ENCODE measurements around the gene FLNB. TPM values are rescaled to one million over a fixed set of nuclear protein-coding genes. Genes with fewer than 3 reads are reported as not detected.
"Not testable (repeated sequence)": the region's sequence is repeated elsewhere in the genome, so short reads cannot be mapped to it uniquely, and the experiment has no call there.

The FLNB gene
- total RNA-seq, 1 donor from 2014 or later = 52.8 TPM

- peak; percentile 52 for ATAC-seq
- peak; percentile 81 for DNase-seq (ENCODE audit: low spot score)
Observed at GRCh38 chr3:58049143-58049785, 41.0 kb downstream of the FLNB start.

DNA sequence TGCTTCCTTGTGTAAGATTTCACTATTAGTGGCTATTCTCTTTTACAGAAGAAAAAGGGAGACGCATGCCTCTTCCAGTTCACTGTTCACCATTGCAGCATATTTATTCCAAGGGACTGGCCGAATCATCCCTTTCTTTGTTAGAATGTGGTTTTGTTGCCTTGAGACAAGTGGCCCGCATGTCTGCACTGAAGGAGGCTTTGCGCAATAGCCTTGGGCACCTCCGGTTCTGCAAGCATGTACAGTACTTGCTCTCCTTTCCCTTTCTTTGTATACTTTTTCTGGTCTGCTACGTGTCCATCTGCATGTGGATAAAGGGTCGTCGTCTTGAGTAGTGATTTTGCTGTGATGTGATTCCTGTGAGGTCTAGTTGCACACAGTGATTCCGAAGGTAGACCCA lies 43.0 kb downstream of the FLNB start:
- no peak for ATAC-seq

DNA sequence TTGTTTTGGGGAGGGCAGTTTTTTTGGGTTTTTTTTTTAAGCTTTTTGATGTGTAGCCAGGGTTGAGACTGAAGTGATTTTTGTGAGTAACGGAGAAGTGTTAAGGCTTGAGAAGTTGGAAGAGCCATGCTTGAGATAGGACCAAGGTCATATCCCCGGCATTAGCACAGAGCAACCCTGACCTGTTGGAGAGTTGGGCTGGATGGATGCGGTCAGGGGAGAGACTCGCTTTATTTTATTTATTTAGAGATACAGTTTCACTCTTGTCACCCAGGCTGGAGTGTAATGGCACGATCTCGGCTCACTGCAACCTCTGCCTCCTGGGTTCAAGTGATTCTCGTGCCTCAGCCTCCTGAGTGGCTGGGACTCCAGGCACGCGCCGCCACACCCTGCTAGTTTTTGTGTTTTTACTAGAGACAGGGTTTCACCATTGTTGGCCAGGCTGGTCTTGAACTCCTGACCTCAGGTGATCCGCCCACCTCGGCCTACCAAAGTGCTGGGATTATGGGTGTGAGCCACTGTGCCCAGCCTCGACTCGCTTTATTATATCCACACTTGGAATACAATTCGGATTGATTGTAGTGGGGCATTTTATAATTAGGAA lies 43.5 kb downstream of the FLNB start:
- peak; percentile 11 for ATAC-seq
- not testable (repeated sequence) for DNase-seq (ENCODE audit: low spot score)

More for the DNA sequence above, 43.0 kb downstream of the FLNB start:
- DNase-seq (ENCODE audit: low spot score) = no peak

GRCh38 chr3:58052373-58053273 lies 44.4 kb downstream of the FLNB start:
- ATAC-seq = peak; percentile 82
- DNase-seq (ENCODE audit: low spot score) = peak; percentile 81

GRCh38 chr3:58054652-58055051 lies 46.4 kb downstream of the FLNB start:
- DNase-seq (ENCODE audit: low spot score) (no peak), ATAC-seq (no peak)

- DNase-seq (ENCODE audit: low spot score) (no peak), ATAC-seq (no peak)
Observed at GRCh38 chr3:58055314-58055713, 47.1 kb downstream of the FLNB start.

DNA sequence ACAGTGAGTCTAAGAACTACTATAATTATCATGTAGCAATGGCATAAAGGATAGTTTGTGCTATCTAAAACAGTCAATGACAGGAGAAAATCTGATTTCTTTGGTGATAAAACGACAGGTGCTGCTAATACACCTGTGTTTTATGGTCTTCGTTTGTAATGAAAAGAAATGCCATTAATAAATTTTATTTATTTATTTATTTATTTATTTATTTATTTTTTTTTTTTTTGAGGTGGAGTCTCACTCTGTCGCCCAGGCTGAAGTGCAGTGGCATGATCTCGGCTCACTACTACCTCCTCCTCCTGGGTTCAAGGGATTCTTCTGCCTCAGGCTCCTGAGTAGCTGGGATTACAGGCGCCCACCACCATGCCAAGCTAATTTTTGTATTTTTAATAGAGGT lies 47.7 kb downstream of the FLNB start:
- not testable (repeated sequence) for DNase-seq (ENCODE audit: low spot score); ATAC-seq

DNA sequence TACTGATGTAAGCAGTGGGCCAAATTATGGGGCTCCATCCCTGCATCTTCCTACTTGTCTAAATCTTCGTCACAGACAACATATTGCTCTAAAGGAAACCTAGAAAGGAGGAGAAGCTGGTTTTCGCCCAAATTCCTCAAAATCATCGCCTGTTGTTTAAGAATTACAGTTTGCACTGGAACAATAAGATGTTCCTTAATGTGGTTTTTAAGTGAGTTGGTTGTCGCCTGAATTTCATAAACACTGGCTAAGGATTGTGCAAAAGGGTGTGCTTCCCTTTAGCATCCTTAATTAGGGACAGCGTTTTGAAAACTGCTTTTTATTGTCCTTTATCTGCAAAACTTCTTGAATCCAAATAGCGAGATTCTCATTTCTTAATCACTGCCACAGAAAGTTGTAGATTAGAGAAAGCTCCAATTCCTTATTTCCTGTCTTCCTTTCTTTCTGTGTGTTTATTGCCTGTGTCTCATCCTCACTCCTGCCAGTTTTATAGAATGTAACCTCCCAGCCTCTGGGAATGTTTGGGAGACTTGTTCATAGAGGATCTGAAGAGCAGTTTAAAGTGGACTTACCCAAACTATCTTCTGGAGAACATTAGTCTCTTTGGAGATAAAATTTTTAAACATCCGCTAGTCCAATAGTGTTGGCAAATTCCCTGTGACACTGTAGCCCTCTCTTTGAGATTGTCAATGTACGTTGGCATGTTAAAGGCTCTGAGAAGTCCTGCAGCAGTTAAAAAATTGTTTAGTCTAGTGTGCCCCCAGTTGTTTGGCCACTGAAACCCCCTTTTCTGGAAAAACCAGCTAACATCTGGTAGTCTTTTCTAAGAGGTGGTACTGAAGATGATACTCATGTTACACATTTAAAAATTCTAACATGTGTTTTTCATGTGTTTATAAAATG lies 50.4 kb downstream of the FLNB start:
- no peak for ATAC-seq

DNA sequence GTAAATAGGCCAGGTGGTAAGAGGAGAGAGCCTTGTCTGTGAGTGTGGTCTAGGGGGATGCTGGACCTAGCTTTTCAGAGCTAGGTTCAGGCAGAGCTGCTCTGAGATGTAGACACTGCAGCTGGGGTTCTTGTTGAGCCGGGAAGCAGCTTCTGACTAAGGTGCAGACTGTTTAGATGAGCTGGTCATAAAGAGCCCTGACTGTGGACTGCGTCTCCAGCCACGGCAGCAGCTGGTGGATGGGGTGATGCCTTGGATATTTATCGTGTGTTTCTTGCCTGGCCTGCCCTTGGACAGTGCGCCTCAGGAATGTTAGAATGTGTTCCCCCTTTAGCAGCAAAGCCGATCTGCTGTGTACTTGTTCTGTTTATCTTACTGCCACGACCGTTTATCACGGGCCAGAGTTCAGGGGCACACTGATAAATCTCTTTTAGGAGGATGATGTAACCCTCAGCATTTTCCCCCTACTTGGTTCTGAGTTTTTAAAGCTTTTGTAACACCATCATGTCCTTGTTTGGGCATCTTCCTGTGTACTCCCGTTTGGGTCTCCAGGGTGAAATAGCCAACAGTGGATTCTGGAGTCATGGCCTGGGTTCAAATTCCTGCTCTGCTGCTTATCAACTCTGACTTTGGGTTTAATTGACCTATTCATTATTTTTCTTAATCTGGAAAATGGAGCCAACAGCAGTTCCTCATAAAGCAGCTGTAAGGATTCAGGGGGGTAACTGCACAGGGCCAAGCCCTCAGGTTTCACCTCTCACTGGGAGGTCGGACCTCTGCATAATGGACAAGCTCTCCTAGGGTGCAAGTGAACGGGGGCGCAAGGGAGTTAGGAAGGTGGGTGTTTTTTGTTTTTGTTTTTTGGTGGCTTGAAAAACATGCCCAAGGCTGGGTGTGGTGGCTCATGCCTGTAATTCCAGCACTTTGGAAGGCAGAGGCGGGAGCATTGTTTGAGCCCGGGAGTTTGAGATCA lies 51.4 kb downstream of the FLNB start:
- peak; percentile 81 for ATAC-seq
- DNase-seq (ENCODE audit: low spot score) = peak; percentile 89

More for the DNA sequence above, 50.4 kb downstream of the FLNB start:
- DNase-seq (ENCODE audit: low spot score) = no peak

- ATAC-seq (no peak), DNase-seq (ENCODE audit: low spot score) (no peak)
Observed at GRCh38 chr3:58062472-58062871, 54.2 kb downstream of the FLNB start.

DNA sequence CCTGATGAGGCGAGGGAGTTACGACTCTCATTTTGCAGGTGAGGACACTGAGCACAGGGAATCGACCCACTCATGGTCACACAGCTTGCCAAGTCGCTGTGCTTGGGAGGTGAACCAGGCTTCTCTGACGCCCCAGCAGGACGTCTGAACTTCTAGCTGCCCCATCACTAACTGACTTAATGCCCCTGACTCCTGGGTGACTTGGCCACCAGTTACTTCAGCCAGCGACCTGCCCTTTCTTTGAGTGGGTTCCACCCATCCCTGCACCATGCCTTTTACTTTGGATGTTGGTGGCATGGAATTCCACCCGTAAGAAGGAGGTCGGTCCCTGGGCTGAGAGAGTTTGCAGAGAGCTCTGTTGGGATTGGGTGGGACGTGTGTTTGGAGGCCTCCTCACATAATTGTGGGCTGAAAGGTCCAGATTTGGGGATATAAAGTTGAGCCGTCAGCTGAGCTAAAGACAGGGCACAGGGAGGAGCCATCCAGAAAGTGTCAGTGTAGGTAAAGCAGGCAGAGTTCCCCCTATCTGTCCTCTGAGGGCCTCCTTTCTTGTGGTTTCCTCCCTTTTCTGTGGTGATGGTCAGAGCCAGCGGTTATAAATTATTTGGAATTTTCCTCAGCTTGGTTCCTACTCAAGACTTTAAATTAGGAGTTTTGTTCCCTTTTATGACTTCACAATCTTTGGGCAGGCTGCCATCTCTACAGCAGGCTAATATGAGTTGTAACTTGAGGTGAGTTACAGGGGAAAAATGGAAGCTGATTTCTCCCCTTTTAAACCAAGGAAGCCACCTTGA lies 55.0 kb downstream of the FLNB start:
- DNase-seq (ENCODE audit: low spot score) = no peak
- peak; percentile 16 for ATAC-seq

DNA sequence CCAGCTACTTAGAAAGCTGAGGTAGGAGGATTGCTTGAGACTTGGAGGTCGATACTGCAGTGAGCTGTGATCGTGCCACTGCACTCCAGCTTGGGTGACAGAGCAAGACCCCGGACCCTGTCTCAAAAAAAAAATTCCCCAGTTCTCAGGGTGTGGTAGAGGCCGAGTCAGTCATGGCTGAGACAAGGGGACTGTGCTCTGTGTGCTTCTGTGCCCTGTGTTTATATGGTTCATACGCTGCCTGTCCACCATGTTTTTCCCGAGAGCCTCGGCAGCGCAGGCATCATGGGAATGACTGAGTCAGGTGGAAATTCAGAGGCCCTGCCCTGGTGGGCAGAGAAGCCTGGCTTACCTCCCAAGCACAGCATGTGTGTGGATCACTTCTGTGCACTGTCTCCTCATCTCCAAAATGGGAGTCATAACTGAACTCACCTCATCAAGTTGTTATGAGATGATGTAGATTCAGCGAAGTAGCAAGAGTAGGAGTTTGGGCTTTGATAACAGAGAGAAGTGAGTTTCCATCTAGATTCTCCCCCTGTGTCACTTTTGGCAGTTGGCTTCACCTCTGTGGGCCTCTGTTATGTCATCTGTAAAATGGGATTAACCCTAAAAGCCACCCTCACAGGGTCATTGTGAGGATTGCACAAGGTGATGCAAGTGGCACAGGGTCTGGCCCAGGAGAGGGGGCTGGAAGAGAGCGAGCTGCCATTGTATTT lies 56.9 kb downstream of the FLNB start:
- DNase-seq (ENCODE audit: low spot score) = no peak
- ATAC-seq = no peak

DNA sequence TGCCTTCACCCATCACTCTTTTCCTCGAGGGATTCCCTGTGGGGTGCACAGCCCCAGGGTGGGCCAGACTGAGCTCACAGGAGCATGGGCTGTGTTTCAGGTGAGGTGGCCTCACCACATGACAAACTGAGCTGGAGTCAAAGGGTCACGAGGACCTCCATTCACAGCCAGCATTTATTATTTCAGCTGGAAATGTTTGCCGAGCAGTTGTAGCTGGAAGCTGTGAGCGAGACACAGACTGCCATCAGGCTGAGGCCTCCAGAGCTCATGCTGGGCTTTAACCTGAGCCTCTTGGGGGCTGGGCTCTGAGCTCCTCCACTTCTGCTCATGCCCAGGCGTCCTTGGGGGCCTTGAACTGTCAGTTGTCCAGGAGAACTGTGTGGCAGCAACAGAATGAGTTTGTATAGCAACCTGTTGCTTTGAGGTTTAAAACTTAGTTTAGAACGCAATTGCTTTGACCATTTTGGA lies 57.5 kb downstream of the FLNB start:
- ATAC-seq (peak; percentile 12), DNase-seq (ENCODE audit: low spot score) (no peak)

- DNase-seq (ENCODE audit: low spot score) = no peak
- no peak for ATAC-seq
Observed at GRCh38 chr3:58066842-58067241, 58.6 kb downstream of the FLNB start.

GRCh38 chr3:58068122-58068809 lies 60.0 kb downstream of the FLNB start:
- DNase-seq (ENCODE audit: low spot score) (no peak), ATAC-seq (peak; percentile 8)

- DNase-seq (ENCODE audit: low spot score) (peak; percentile 87), ATAC-seq (peak; percentile 93)
Observed at GRCh38 chr3:58071480-58071971, 63.3 kb downstream of the FLNB start.
